Measurements from ENCODE around the gene TRPV5. TPM values are rescaled to one million over a fixed set of nuclear protein-coding genes. Genes with fewer than 3 reads are reported as not detected.

The TRPV5 gene
- total and polyA plus RNA-seq, 2 experiments from 2014 or later, result not detected

- TF ChIP-seq CTCF (IDR thresholded peaks at IDR 0.05; ENCODE audit: poor library complexity) (no peak), EZH2 (IDR thresholded peaks at IDR 0.05; ENCODE audit: borderline replicate concordance) (no peak), EZH2phosphoT487 (IDR thresholded peaks at IDR 0.05; ENCODE audit: low read depth, severe bottlenecking, unreplicated experiment) (no peak)
- H3K4me3 ChIP-seq, result no peak overlapping the region
- no peaks in the 10 kb centered on the region for H3K79me2 ChIP-seq
- no peaks in the 10 kb centered on the region for H4K20me1 ChIP-seq (ENCODE audit: insufficient read depth, poor library complexity, severe bottlenecking)
- H3K9me3 ChIP-seq (ENCODE audit: low read depth), result peaks cover 3% of the 10 kb centered on the region
- no peaks in the 10 kb centered on the region for H3K9me2 ChIP-seq (replicated peaks; ENCODE audit: insufficient read depth)
- no peaks in the 10 kb centered on the region for H3K36me3 ChIP-seq (replicated peaks; ENCODE audit: insufficient read depth, low read depth)
- no peak overlapping the region for H3K27ac ChIP-seq
- WGBS (ENCODE audit: low lambda C conversion rate, missing lambda C conversion rate), result 66% methylated on average over 3 of the region's 3 CpGs
- no peaks in the 10 kb centered on the region for H3K27me3 ChIP-seq
- no peak overlapping the region for H3K4me2 ChIP-seq
- H2AFZ ChIP-seq, result no peak overlapping the region
- no peak for DNase-seq (ENCODE audit: low spot score)
- peaks cover 16% of the 10 kb centered on the region for H3K4me1 ChIP-seq (ENCODE audit: insufficient read depth)
These were observed 33.9 kb downstream of the TRPV5 start for GRCh38 chr7:142899661-142900060.

GRCh38 chr7:142898377-142899170 lies 35.0 kb downstream of the TRPV5 start:
- no peaks in the 10 kb centered on the region for H3K79me2 ChIP-seq
- no peak for DNase-seq (ENCODE audit: low spot score)
- no peaks in the 10 kb centered on the region for H3K36me3 ChIP-seq (replicated peaks; ENCODE audit: insufficient read depth, low read depth)
- no peaks in the 10 kb centered on the region for H4K20me1 ChIP-seq (ENCODE audit: insufficient read depth, poor library complexity, severe bottlenecking)
- H2AFZ ChIP-seq, result no peak overlapping the region
- no peak overlapping the region for H3K4me3 ChIP-seq
- no peaks in the 10 kb centered on the region for H3K27me3 ChIP-seq
- H3K4me1 ChIP-seq (ENCODE audit: insufficient read depth), result peaks cover 22% of the 10 kb centered on the region
- H3K4me2 ChIP-seq, result no peak overlapping the region
- no peak for TF ChIP-seq CTCF (IDR thresholded peaks at IDR 0.05; ENCODE audit: poor library complexity)
- TF ChIP-seq EZH2 (IDR thresholded peaks at IDR 0.05; ENCODE audit: borderline replicate concordance), result no peak
- TF ChIP-seq EZH2phosphoT487 (IDR thresholded peaks at IDR 0.05; ENCODE audit: low read depth, severe bottlenecking, unreplicated experiment), result no peak
- WGBS (ENCODE audit: low lambda C conversion rate, missing lambda C conversion rate), result 54% methylated on average over 3 of the region's 3 CpGs
- H3K9me3 ChIP-seq (ENCODE audit: low read depth), result no peaks in the 10 kb centered on the region
- no peak overlapping the region for H3K27ac ChIP-seq
- no peaks in the 10 kb centered on the region for H3K9me2 ChIP-seq (replicated peaks; ENCODE audit: insufficient read depth)

GRCh38 chr7:142897691-142898090 lies 35.9 kb downstream of the TRPV5 start:
- H3K4me1 ChIP-seq (ENCODE audit: insufficient read depth), result peaks cover 22% of the 10 kb centered on the region
- DNase-seq (ENCODE audit: low spot score), result no peak
- no peaks in the 10 kb centered on the region for H3K36me3 ChIP-seq (replicated peaks; ENCODE audit: insufficient read depth, low read depth)
- no peaks in the 10 kb centered on the region for H4K20me1 ChIP-seq (ENCODE audit: insufficient read depth, poor library complexity, severe bottlenecking)
- no peak overlapping the region for H3K4me2 ChIP-seq
- H3K27ac ChIP-seq, result no peak overlapping the region
- TF ChIP-seq EZH2 (IDR thresholded peaks at IDR 0.05; ENCODE audit: borderline replicate concordance) (no peak), CTCF (IDR thresholded peaks at IDR 0.05; ENCODE audit: poor library complexity) (no peak), EZH2phosphoT487 (IDR thresholded peaks at IDR 0.05; ENCODE audit: low read depth, severe bottlenecking, unreplicated experiment) (no peak)
- no peaks in the 10 kb centered on the region for H3K9me2 ChIP-seq (replicated peaks; ENCODE audit: insufficient read depth)
- no peak overlapping the region for H2AFZ ChIP-seq
- H3K4me3 ChIP-seq, result no peak overlapping the region
- H3K9me3 ChIP-seq (ENCODE audit: low read depth), result no peaks in the 10 kb centered on the region
- no peaks in the 10 kb centered on the region for H3K27me3 ChIP-seq
- whole genome bisulfite sequencing (ENCODE audit: low lambda C conversion rate, missing lambda C conversion rate), result 97% methylated on average over 7 of the region's 7 CpGs
- H3K79me2 ChIP-seq, result no peaks in the 10 kb centered on the region

Measured in hepatocyte (in vitro differentiated cells).